ENCODE data around the gene DNAJB13.
"Not testable (repeated sequence)": the region's sequence is repeated elsewhere in the genome, so short reads cannot be mapped to it uniquely, and the experiment has no call there.

The DNAJB13 gene, protein sequence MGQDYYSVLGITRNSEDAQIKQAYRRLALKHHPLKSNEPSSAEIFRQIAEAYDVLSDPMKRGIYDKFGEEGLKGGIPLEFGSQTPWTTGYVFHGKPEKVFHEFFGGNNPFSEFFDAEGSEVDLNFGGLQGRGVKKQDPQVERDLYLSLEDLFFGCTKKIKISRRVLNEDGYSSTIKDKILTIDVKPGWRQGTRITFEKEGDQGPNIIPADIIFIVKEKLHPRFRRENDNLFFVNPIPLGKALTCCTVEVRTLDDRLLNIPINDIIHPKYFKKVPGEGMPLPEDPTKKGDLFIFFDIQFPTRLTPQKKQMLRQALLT

GRCh38 chr11:73950869-73951710, at the start of gene DNAJB13:
Gene DNAJB13, plus strand, starts transcription at chr11:73951026. Its CDS starts 44 bp downstream, at chr11:73951070.
- no peak for DNase-seq

DNA sequence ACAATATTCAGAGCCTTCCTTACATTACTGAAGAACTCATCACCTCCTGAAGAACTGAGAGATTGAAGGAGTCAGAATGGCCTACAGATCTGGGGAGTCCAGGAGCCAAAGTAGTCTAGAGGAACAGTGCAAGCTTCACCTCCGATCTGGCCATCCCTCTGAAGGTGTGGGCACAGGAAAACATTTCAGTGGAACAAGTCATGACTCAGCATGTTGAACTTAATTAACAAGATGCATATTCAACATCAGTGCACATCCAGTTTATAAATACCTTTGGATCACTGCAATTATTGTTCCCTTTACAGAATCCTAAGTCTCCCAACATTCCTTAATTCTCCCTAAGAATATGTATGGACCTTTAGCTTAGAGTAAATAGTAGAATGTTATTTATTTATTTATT, 48.5 kb upstream of the DNAJB13 start:
- no peak for DNase-seq

DNA sequence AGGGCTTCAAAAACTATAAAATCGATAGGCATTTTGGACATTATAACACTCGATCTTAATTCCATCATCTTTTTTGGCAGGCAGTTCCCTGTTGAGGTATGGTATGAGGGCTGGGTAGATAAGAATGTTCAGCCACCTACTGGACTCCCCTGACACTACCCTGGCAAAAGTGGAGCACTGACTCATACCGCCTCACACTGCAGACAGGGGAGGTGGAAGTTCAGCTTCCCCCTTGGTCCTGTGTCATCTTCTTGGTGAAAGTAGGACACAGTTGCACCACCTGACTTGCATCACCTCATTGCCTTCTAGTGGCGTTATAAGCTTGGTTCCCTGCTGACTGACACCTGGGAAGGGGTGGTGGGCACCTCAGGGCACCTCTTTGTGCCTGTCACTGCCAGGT, 43.6 kb upstream of the DNAJB13 start:
- no peak for DNase-seq

DNA sequence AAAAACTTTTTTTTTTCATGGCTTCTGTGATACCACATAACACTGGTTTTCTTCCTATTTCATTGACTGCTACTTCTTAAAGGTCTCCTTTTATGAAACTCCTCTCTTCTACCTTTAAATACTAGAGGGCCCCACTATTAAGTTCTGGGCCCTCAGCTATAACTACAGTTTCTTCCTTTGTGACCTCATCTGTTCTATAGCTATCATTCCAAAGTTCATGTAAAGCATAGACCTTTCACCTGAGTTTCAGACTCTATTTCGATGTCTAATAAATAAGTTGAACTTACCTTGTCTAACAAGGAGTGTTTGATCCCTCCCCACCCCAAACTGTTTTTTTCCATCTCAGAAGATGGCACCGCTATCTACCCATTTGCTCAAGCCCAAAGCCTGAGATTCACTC, 38.8 kb upstream of the DNAJB13 start:
- DNase-seq, result no peak

DNA sequence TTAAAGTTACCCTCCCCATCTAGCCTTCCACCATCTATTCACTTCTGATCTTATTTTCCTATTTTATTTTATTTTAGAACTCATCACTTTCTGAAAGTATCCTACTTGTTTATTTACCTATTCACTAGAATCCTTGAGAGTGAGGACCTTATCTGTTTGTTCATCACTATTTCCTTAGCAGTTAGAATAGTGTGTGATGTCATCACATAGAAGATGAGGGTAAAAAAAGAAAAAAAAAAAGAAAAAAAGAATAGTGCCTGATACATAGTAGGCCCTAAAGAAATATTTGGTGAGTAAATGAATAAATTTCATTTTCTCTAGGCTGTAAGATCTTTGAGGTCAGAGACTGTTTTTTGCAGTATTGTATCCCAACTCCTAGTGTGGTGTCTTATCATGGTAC, 37.4 kb upstream of the DNAJB13 start:
- no peak for DNase-seq

DNA sequence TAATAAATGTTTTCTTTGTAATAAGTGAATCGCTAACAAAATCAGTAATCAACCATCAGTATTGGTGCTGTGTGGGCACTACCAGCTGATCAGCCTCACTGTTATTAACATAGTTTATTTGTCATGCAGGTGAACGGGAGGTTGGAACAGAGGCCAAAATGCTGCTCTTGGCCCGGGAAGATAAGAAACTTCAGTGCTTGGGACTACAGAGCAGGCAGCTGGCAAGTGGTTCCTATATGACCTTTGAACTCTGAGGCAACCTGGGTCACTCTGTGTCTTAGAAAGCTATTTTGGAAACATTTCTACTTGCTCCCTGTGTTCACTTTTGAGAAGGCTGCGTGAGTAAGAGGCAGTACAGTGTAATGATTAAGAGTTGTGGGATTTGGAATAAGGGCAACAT, 36.5 kb upstream of the DNAJB13 start:
- no peak for DNase-seq

DNA sequence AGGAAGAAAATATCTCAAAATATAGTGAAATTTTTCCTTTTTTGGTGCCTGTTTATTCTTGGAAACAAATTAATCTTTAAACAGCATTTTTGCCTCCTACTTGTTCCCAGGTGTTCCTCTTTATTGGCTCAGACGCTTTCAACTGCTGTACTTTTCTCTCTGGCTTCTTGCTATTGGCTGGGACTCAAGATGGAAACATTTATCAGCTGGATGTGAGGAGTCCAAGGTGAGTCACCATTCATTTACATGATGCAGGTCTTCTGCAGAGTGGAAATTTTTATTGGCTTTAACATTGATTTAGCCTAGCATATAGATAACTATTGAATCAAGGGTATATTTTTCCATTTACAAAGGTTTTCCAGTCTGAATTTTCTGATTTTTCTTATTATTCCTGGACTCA, 34.4 kb upstream of the DNAJB13 start:
- DNase-seq, result no peak

DNA sequence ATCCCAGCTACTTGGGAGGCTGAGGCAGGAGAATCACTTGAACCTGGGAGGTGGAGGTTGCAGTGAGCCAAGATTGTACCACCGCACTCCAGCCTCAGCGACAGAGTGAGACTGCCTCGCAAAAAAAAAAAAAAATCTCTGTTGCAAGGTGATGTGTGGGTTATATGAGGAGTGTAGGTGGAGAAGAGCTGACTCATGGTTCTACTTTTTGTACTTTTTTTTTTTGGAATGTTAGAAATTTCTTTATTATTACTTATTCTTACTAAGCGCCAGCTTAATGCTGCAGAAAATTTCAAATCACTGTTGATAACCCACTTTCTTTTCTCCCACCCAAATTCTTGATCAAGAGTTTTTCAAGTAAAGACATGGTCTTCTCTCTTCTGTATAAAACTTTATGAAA, 29.6 kb upstream of the DNAJB13 start:
- no peak for DNase-seq

GRCh38 chr11:73929388-73929787, 21.4 kb upstream of the DNAJB13 start:
- DNase-seq, result no peak

- peak in 1 of 2 experiments; percentile 42 for DNase-seq
These were observed 19.7 kb upstream of the DNAJB13 start for GRCh38 chr11:73931039-73931645.

GRCh38 chr11:73931951-73932350, 18.9 kb upstream of the DNAJB13 start:
- no peak for DNase-seq

DNA sequence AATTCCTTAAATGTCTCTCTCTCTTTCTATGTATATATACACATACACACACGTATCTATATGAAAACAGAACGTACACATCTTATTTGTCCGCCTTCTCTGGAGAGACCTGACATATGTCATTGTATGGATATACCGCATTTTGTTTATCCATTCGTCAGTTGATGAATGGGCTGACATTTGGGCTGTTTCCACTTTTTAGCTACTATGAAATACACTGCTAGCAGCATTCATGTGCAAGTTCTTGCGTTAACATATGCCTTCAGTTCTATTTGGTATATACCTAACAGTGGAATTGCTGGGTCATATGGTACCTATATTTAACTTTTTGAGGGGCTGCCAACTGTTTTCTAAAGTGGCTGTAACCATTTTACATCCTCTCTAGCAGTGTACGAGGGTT, 18.0 kb upstream of the DNAJB13 start:
- no peak for DNase-seq

DNA sequence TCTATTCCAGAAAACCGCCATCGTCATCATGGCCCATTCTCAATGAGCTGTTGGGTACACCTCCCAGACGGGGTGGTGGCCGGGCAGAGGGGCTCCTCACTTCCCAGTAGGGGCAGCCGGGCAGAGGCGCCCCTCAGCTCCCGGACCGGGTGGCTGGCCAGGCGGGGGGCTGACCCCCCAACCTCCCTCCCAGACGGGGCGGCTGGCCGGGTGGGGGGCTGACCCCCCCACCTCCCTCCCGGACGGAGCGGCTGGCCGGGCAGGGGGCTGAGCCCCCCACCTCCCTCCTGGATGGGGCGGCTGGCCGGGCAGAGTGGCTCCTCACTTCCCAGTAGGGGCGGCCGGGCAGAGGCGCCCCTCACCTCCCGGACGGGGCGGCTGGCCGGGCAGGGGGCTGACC, 14.8 kb upstream of the DNAJB13 start:
- DNase-seq, result not testable (repeated sequence)

DNA sequence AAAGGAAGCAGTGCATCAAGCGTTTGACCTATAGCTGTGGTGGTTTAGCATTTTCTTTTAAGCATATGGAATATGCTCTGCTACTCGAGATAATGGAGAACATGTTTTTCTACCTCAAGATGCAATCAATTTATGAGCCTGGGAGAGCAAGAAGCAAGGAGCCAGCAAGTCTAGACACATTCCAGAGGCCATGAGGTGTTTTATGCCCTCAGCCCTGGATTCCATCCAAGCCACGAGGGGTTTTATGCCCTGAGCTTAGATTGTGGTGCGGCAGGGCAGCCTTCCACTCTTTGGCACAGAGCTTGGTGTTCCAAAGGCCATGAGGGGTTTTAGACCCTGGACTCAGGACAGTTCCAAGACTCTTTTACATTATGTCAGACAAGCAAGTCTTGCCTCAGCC, 11.7 kb upstream of the DNAJB13 start:
- DNase-seq, result no peak

DNA sequence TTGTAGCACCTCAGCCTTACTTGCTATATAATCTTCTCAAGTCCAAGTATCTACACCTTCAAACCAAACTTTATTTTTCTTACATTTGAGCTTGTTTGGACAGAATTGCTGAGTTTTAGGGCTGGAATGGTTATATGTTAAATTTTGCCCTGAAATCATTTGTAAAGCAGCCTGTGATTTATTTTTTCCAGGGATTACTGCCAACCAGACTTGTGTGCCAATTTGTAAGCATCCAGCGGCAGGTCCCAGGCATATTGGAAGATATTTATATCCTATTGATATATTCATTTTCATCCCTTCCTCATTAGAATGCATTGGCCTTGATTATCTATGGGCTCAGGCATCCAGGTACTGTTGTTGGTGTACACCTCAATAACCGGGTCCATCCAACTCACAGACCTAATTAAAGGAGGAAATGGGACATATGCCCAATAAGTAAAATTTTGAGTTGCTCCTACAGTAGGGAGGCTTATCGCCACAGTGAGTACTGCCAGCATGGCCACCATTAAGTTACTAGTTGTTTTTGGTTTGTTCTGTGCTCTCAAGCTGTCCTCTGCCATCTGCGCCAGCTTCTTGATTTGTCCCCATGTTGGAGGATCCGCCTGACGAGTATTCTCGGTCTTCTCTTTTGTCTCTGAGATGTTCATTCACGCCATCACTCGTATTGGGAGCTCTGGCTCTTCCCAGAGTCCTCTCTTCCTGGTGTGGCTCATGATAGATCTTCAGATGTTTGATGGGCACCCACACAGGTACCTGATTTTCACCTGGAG, 9.8 kb upstream of the DNAJB13 start:
- DNase-seq, result no peak

- DNase-seq, result no peak
These were observed 8.8 kb upstream of the DNAJB13 start for GRCh38 chr11:73942010-73942409.

GRCh38 chr11:73944085-73944484, 6.7 kb upstream of the DNAJB13 start:
- DNase-seq, result no peak

- DNase-seq, result no peak
These were observed 5.9 kb upstream of the DNAJB13 start for GRCh38 chr11:73944901-73945300.

DNA sequence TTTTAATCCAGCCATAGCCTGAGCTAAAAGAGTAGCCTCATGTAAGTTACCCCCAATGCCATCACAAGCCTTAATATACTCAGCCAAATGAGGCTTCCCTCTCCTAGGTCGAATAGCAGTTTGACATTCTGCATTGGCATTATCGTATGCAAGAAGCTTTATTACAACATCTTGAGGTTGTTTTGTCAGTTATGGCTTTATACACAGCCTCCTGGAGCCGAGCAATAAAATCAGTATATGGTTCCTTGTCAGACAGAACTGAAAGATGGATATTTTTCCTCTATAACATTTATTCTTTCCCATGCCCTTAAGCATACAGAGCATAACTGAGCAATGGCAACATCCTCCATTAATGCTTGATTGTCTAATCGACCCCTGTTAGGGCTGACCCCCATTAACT, 5.4 kb upstream of the DNAJB13 start:
- DNase-seq, result no peak

DNA sequence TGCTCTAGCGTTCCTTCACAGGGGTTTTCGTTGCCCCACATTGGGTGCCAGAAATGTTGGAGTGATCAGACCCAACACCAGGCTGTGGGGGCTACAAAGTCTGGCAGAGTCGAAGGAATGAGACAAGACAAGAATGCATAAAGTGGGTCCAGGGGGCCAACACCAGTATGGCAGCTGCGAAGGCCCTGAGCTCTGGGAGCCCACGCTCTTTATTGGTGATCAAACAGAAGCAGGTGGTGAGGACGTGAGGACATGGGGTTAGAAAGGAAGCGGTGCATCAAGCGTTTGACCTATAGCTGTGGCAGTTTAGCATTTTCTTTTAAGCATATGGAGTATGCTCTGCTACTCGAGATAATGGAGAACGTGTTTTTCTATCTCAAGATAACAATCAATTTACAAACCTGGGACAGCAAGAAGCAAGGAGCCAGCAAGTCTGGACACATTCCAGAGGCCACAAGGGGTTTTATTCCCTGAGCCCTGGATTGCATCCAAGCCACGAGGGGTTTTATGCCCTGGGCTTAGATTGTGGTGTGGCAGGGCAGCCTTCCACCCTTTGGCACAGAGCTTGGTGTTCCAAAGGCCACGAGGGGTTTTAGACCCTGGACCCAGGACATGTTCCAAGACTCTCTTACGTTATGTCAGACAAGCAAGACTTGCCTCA, 3.9 kb upstream of the DNAJB13 start:
- no peak for DNase-seq

- DNase-seq, result no peak
These were observed 1.6 kb upstream of the DNAJB13 start for GRCh38 chr11:73949246-73949645.

- no peak for DNase-seq
These were observed 914 bp upstream of the DNAJB13 start for GRCh38 chr11:73949912-73950311.

DNA sequence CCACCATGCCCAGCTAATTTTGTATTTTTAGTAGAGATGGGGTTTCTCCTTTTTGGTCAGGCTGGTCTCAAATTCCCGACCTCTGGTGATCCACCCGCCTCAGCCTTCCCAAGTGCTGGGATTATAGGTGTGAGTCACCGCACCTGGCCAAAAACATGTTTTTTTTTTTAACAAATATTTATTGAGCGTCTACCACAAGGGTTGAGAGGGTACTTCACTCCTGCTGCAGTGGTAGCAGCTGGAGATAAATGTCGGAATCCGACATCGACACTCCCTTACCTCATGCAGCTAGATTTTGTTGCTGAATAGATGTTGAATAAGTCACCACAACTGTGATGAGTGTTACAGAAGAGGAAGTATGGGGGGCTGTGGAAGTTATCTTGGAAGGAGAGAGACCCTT, 971 bp downstream of the DNAJB13 start:
- DNase-seq, result peak in 1 of 2 experiments; percentile 23
